HG02973 (cell line): ENCODE results near the gene ZBTB4.
A peak's percentile ranks its signal among the peaks of the same experiment; 100 is the strongest.

ENCODE experiments used
- ATAC-seq: cut with Tn5 transposase; IDR thresholded peaks from one replicate; pipeline ENCODE4 v1.9.1; 2021; ENCODE audit warnings: moderate library complexity; ENCODE audit not compliant: unreplicated experiment

ZBTB4 gene

DNA sequence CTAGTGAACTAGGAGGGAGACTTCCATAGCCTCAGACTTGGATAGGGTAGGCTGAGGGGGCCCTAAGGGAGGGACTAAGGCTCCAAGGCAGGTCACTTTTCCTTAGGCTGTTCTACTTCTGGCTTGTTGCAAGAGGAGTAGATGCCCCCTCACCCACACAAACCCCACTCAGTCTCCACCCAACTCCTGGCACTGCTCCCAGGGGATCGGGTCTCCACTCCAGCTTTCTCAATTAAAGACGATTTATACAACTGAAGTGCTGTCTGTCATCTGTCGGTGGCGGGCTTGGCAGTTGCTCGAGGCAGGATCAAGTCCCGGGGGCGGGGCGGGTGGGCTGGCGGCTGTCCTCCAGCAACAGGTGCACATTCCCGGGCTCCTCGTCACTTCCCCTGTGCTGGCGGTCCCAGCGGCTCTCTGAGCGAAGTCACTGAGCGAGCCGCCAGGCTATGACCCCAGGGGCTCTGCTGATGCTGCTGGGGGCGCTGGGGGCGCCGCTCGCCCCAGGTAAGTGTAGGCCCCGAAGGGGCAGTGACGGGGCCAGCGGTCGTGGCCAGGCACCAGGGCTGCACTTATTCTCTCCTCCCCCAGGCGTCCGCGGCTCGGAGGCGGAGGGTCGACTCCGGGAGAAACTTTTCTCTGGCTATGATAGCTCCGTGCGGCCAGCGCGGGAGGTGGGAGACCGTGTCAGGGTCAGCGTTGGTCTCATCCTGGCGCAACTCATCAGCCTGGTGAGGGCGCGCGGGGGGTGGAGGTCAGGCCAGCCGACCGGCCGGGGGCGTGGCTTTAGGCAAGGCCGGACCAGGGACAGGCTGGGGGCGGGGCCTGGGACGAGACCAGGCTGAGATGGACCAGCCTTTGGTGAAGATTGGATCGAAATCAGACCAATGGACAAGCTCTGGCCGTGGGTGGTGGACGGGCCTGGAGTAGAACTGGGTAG is 34.5 kb downstream of the ZBTB4 start, which contains the start of gene CHRNB1:
Gene CHRNB1 (plus strand): TSS at position 380 of the 937 bp plus-strand sequence. CDS start 67 bp downstream, at position 447.
- ATAC-seq = no peak

GRCh38 chr17:7443499-7444485 is 35.6 kb downstream of the ZBTB4 start:
- ATAC-seq = no peak

DNA sequence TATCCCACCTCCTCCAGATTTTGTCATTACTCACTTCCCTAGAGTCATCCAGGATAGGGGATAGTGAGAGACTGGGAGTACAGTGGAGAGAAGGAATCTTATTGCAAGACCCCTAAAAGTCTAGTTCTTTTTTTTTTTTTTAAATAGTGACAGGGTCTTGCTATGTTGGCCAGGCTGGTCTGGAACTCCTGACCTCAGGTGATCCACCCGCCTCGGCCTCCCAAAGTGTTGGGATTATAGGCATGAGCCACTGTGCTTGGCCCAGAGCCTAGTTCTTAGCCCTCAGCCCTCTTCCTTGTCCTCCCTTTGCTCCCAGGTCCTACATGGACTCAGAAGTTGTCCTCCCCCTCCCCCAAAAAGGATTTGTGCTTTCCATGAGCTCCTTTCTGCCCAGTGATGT is 37.3 kb downstream of the ZBTB4 start:
- ATAC-seq = no peak

DNA sequence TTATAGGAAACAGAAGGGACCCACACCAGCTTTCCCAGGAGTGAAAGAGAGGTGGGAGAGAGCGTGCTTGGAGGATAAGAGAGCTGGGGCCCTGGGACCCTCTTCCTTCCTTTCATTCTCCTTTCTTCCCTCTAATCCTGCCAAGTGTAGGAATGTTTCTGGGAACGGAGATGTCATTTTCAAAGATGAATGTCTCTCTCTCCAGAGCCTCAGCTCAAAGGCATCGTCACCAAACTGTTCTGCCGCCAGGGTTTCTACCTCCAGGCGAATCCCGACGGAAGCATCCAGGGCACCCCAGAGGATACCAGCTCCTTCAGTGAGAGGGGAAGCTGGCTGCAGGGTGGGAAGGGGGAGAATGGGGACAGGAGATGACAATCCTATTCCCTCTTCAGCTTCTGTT is 38.2 kb downstream of the ZBTB4 start:
- ATAC-seq = no peak

DNA sequence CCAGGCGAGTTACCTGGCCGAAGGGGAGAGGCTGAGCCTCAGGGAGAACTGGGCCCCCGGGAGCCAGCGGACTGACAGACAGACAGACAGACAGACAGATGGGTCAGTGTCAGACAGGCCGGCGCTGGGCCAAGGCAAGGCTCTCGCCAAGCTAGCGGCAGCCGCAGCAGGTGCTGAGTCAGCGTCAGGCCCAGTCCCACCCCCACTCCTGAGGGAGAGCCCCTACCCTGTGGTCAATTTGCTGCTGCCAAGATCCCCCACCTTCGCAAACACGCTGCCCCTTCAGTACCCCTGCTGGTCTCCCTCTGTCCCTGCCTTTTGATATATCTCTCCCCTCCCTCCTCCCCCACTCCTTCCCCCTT is 38.6 kb downstream of the ZBTB4 start:
- ATAC-seq = no peak

DNA sequence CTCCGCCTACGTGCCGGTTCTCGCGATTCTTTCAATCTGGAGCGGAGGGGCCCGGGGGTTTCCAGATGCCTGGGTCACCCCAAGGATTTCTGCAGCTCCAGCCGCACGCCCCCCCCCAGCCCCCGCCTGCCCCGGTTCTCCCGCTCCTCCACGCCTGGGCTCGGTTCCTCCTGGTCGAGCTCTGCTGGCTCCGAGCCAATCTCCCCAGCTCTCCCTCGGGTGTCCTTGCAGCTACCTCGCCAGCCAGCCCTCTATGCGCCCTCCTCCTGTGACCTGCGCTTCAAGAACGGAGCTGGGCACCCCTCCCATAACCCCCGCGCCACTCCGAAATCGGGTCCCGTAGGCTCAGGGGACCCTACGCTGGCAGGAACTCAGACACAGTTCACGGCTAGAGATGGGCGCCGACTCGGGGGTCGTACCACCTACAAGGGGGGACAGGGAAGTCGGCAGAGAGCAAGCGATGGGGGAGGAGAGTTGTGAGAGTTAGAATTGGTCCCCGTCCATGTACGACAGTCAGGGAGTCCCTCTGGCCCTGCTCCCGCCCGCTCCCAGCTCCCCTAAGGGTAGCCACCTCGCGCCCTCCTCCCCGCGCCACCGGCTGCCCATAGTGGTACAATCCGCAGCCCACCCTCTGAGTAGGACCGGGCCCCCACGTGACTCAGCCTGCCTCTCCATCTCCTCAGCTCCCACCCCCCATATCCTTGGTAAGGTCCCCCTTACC is 39.2 kb downstream of the ZBTB4 start:
- no peak for ATAC-seq

GRCh38 chr17:7439462-7440112 is 39.8 kb downstream of the ZBTB4 start, which contains the start of gene FGF11:
Gene FGF11, plus strand, starts transcription at chr17:7439512. Its CDS starts 109 bp downstream, at chr17:7439621.
- ATAC-seq = no peak

DNA sequence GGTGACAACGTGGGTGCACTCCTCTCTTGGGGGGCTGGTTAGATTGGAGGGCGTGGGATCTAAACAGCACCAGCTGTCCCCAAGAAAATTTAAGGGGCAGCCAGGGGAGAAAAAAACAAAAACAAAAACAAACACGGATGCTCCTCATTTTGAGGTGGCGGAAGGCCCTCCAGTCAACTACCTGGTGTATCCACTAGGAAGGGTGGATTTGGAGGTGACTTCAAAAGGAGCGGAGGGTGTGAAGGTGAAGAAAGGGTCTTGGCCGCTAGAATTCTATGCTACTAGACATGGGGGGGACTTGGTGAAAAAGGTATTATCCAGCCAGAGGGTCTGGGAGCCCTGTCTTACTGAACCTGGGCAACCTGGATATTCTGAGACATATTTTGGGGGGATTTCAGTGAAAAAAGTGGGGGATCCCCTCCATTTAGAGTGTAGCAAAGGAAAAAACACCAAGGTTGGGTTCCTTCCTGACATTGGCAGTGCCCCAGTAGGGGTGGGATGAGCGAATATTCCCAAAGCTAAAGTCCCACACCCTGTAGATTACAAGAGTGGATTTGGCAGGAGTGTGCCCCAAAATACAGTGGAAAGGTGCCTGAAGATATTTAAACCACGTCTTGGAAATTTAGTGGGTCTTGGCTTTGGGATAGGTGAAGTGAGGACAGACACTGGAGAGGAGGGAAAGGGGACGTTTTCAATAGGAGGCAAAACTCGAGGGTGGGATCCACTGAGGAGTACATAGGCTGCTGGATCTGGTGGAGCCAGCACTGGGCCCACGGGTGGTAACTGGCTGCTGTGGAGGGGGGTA is 40.6 kb downstream of the ZBTB4 start:
- ATAC-seq = no peak

DNA sequence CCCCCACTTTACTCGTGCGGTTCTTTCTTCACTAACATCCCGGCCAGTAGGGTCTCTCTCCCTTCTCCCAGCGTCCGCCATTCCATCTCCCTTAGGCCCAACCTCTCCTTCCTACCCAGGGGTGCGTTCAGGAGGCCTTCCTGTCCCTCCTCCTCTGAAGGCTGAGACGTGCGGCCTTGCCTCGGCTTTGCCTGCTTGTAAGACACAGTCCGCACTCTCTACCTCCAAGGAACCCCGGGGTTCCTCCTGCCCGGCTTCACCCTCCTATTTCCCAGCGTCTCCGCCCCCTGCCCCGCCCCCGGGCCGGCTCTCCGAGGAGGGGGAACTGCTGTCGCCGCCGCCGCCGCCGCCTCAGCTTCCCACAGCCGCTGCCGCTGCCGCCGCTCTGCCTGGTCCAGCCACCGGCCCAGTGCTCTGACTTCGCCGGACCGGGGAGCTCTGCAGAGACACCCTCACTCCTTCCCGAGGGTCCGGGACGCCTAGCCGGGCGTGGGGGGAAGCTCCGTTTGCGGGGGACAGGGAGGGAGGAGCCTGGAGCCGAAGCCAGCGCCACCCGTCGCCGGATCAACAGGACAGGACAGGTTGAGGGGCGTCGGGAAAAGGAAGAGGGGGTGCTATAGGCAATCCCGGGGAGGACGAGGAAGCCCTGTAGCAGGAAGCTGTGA is 41.3 kb downstream of the ZBTB4 start:
- no peak for ATAC-seq

DNA sequence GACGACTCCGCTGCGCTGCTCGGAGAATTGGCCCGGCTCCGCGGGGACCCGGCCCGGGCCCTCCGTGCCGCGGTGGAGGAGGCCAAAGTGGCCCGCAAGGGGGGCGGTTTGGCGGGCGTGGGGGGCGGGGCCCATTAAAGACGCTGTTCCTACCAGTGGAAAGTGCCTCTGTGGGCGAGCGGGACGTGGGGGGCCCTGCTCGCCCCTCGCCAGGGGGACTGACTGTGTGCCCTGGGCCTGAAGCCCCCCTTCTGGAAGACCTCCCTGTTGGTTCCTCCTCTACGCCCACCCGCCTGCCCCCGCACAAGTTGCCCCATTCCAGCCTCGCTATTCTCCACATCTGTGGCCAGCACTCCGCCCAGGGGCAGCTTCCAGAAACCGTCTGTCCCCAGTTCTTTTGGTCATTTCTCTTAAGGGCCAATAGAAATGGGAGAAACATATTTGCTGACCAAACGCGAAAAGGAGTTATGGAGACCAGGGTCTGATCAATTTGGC is 42.0 kb downstream of the ZBTB4 start:
- ATAC-seq = no peak

DNA sequence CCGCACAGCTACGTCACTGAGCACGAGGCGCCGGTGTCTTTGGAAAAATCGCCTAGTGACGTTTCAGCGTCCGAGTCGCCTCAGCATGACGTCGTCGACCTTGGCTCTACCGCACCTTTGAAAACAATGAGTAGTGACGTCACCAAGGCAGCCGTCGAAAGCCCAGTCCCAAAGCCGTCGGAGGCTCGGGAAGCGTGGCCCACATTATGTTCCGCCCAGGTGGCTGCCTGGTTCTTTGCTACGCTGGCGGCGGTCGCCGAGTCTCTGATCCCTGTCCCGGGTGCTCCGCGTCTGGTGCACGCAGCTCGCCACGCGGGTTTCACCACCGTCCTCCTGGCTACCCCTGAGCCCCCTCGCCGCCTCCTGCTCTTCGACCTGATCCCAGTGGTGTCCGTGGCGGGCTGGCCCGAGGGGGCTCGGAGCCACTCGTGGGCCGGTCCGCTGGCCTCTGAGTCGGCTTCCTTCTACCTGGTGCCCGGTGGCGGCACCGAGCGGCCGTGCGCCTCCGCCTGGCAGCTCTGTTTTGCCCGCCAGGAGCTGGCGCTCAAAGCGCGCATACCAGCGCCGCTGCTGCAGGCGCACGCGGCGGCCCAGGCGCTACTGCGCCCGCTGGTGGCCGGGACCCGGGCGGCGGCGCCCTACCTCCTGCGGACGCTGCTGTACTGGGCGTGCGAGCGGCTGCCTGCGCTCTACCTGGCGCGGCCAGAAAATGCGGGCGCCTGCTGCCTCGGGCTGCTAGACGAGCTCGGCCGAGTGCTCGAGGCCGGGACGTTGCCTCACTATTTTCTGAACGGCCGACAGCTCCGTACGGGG is 42.7 kb downstream of the ZBTB4 start:
- ATAC-seq = no peak

GRCh38 chr17:7435676-7436555 is 43.5 kb downstream of the ZBTB4 start:
- ATAC-seq = peak; percentile 24

DNA sequence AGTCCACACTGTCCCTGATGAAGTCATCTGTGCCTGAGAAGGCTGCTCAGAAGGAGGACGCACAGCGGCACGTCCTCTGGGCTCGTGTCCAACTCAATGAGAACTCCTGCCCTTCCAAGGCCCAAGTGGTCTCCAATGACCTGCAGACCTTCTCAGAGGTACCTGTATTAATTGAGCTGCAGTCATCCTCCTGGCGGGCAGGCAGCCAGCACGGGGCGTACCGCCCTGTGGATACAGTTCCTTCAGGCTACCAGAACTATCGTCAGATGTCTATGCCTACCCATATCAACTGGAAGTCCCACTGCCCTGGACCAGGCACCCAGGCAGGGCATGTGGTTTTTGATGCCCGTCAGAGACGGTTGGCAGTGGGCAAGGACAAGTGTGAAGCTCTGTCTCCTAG is 47.1 kb downstream of the ZBTB4 start:
- ATAC-seq = no peak

DNA sequence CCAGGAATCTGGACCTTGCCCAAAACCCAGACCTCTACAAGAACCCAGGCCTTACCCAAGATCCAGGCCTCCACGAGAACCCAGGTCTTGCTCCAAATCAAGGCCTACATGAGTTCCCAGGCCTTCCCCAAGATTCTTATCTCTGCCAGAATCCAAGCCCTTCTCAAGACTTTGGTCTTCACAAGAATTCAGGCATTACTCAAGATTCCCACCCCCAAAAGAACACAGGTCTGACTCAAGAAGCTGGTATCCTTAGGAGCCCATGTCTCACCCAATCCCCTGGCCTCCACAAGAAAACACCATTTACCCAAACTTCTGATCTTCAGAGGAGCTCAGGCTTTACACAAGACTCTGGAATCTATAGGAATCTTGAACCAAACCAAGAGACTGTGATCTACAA is 48.2 kb downstream of the ZBTB4 start:
- no peak for ATAC-seq

DNA sequence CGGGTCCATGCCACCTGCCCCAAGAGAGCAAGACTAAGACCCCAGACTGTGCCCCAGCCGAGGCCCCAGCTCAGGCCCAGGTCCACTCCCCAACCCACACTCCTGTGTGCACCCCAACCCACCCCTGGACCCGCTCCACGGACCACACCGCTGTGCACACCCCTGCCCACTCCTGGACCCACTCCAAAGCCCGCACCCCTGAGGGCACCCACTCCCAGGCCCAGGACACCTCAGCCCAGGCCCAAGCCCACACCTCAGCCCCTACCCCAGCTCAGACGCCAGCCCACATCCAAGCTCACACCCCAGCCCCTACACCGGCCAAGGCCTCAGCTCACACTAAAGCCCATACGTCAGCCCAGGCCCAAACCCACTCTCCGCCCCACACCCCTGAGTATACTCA is 49.7 kb downstream of the ZBTB4 start:
- no peak for ATAC-seq

GRCh38 chr17:7428557-7428956 is 50.9 kb downstream of the ZBTB4 start, which contains the start of gene SPEM3:
Gene SPEM3, plus strand, starts transcription at chr17:7428857. Its CDS starts 46 bp downstream, at chr17:7428903.
- no peak for ATAC-seq

GRCh38 chr17:7427549-7427948 is 51.9 kb downstream of the ZBTB4 start:
- no peak for ATAC-seq
